K562 (cell line): ENCODE data around the gene TRIO. TPM values are rescaled to one million over a fixed set of nuclear protein-coding genes. Genes with fewer than 3 reads are reported as not detected.
A peak's percentile ranks its signal among the peaks of the same experiment; 100 is the strongest.

Source experiments
- ADNP ChIP-seq: fragments of 200-800 bp; sonication (Bioruptor generic); IDR thresholded peaks from 2 replicates; pipeline ENCODE4 v1.6.1; 2016; ENCODE audit warnings: missing genetic modification characterization, missing compliant biosample characterization
- BCLAF1 ChIP-seq, 2 experiments: fragments of 450-650 bp in 1 of 2; IDR thresholded peaks; 2 replicates each; pipeline ENCODE4 v1.6.1; 2011 to 2017; ENCODE audit warnings: low read depth in 2 of 2, antibody characterized with exemption in 1 of 2, borderline replicate concordance in 1 of 2, low read length in 1 of 2, mild to moderate bottlenecking in 1 of 2, mixed read lengths in 1 of 2; ENCODE audit not compliant: control insufficient read depth in 1 of 2
- CAMTA2 ChIP-seq: fragments of 250-450 bp; sonication (Bioruptor Pico); conservative IDR thresholded peaks from 2 replicates; pipeline ENCODE4 v1.5.1; 2022
- ELF2 ChIP-seq: fragments of 250-450 bp; sonication (Bioruptor Pico); IDR thresholded peaks from 2 replicates; pipeline ENCODE4 v1.5.0; 2021; ENCODE audit warnings: mild to moderate bottlenecking
- MEF2A ChIP-seq: IDR thresholded peaks from 2 replicates; pipeline ENCODE4 v1.6.1; 2011; ENCODE audit warnings: low read depth, mild to moderate bottlenecking, low read length, moderate library complexity; ENCODE audit not compliant: control insufficient read depth
- POU5F1 ChIP-seq: fragments of 150-350 bp; IDR thresholded peaks from 2 replicates; pipeline ENCODE4 v1.6.1; 2014; ENCODE audit warnings: borderline replicate concordance, low read length, low read depth, mild to moderate bottlenecking; ENCODE audit not compliant: partially characterized antibody
- RUNX1 ChIP-seq: sonication (generic); IDR thresholded peaks from 2 replicates; pipeline ENCODE4 v1.6.1; 2016; ENCODE audit warnings: antibody characterized with exemption, low read depth
- THAP7 ChIP-seq: fragments of 250-450 bp; sonication (Bioruptor Pico); IDR thresholded peaks from 2 replicates; pipeline ENCODE4 v1.5.0; 2021
- ZC3H8 ChIP-seq: fragments of 450-650 bp; IDR thresholded peaks from 2 replicates; pipeline ENCODE4 v1.6.1; 2017
- ZNF57 ChIP-seq: fragments of 450-650 bp; formaldehyde crosslinking; IDR thresholded peaks from 2 replicates; pipeline ENCODE4 v1.4.0; 2020; ENCODE audit warnings: mild to moderate bottlenecking, moderate library complexity
- ZNF830 ChIP-seq: fragments of 250-450 bp; sonication (Bioruptor Pico); IDR thresholded peaks from 2 replicates; pipeline ENCODE4 v1.5.0; 2021; ENCODE audit warnings: mild to moderate bottlenecking
- polyA plus RNA-seq, 8 experiments: library from polyadenylated mRNA; depleted of rRNA in 4 of 8; stranded (reverse) in 5 of 8; unstranded in 3 of 8; fragments of >200 nt; fragmentation: Nextera tagmentation in 2 of 8; fragmentation: Illumina TruSeq in 1 of 8; extraction: Ambion mirVana in 2 of 8; extraction: Trizol in 1 of 8; gene quantifications; 2 replicates each; pipeline versions ENCODE4 v1.2.1 to v1.2.3, GENCODE V29; 2011 to 2014; ENCODE audit warnings: inconsistent platforms in 1 of 8, missing spikeins in 1 of 8
- total RNA-seq, 7 experiments: library from RNA; depleted of rRNA in 6 of 7; stranded (reverse); fragments of >200 nt in 6 of 7; fragmentation: Illumina TruSeq in 2 of 7; extraction: Trizol in 2 of 7; gene quantifications; 2 replicates each; pipeline versions ENCODE4 v1.2.1 to v1.2.3, GENCODE V29; 2011 to 2021; ENCODE audit warnings: low replicate concordance in 1 of 7
- TF ChIP-seq, protein P1 (sequence below): sonication (generic); IDR thresholded peaks from 2 replicates; pipeline ENCODE4 v1.6.1; 2016
- TF ChIP-seq, protein P2 (sequence below): fragments of 250-450 bp; sonication (Bioruptor Pico); IDR thresholded peaks from 2 replicates; pipeline ENCODE4 v1.8.0; 2022; ENCODE audit warnings: inconsistent platforms
- TF ChIP-seq, protein P3 (sequence below): sonication (generic); formaldehyde crosslinking; IDR thresholded peaks from 2 replicates; pipeline ENCODE4 v1.9.0; 2022; ENCODE audit warnings: mild to moderate bottlenecking, missing genetic modification reagents

TRIO gene
- total and polyA plus RNA-seq, 9 of the 15 experiments (the other 6 are each of a cell fraction or from before 2014, with no cell fraction given), result 0.24 to 5.0 (median 1.1) TPM

DNA sequence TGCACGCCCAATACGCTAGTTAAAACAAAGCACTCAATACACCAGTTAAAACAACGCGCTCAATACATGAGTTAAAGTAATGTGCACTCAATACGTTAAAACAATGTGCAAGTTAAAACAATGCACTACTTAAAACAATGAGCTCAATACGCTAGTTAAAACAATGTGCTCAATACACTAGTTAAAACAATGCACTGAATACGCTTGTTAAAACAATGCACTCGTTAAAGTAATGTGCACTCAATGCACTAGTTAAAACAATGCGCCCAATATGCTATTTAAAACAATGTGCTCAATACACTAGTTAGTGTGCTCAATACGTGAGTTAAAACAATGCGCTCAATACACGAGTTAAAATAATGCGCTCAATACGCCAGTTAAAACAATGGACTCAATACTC, 185.0 kb downstream of the TRIO start (continued):
- TF ChIP-seq ZNF57 (no peak), ELF2 (CRISPR knock-in tag) (no peak), ADNP (no peak), THAP7 (CRISPR knock-in tag) (no peak), RUNX1 (no peak), POU5F1 (no peak), ZNF830 (CRISPR knock-in tag) (no peak), ZC3H8 (no peak), BCLAF1 (IDR thresholded peaks at IDR 0.05; ENCODE audit: borderline replicate concordance in 1 of 2, control insufficient read depth in 1 of 2, low read depth in 2 of 2, low read length in 1 of 2) (no peak), MEF2A (no peak), CAMTA2 (CRISPR knock-in tag) (no peak)
- TF ChIP-seq, protein P1, sequence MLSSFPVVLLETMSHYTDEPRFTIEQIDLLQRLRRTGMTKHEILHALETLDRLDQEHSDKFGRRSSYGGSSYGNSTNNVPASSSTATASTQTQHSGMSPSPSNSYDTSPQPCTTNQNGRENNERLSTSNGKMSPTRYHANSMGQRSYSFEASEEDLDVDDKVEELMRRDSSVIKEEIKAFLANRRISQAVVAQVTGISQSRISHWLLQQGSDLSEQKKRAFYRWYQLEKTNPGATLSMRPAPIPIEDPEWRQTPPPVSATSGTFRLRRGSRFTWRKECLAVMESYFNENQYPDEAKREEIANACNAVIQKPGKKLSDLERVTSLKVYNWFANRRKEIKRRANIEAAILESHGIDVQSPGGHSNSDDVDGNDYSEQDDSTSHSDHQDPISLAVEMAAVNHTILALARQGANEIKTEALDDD, result peak; percentile 52
- TF ChIP-seq, protein P2, sequence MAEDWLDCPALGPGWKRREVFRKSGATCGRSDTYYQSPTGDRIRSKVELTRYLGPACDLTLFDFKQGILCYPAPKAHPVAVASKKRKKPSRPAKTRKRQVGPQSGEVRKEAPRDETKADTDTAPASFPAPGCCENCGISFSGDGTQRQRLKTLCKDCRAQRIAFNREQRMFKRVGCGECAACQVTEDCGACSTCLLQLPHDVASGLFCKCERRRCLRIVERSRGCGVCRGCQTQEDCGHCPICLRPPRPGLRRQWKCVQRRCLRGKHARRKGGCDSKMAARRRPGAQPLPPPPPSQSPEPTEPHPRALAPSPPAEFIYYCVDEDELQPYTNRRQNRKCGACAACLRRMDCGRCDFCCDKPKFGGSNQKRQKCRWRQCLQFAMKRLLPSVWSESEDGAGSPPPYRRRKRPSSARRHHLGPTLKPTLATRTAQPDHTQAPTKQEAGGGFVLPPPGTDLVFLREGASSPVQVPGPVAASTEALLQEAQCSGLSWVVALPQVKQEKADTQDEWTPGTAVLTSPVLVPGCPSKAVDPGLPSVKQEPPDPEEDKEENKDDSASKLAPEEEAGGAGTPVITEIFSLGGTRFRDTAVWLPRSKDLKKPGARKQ (CRISPR knock-in tag), result 0 out of 2 replicates have a peak, but pooled peaks have one; percentile 54
- TF ChIP-seq, protein P3, sequence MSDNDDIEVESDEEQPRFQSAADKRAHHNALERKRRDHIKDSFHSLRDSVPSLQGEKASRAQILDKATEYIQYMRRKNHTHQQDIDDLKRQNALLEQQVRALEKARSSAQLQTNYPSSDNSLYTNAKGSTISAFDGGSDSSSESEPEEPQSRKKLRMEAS, result no peak
